BLaER1 (cell line): ENCODE data around the gene ADD2.

Experiments used
- H3K27ac ChIP-seq: shearing (Covaris generic); formaldehyde crosslinking; 2 replicates; pipeline ENCODE4 v1.8.1; 2022
- H3K27me3 ChIP-seq: shearing (Covaris generic); formaldehyde crosslinking; 2 replicates; pipeline ENCODE4 v1.8.1; 2022
- H3K36me3 ChIP-seq: shearing (Covaris generic); formaldehyde crosslinking; 2 replicates; pipeline ENCODE4 v1.8.1; 2022
- H3K4me1 ChIP-seq: shearing (Covaris generic); formaldehyde crosslinking; 2 replicates; pipeline ENCODE4 v1.8.1; 2022
- H3K4me2 ChIP-seq: shearing (Covaris generic); formaldehyde crosslinking; 2 replicates; pipeline ENCODE4 v1.8.1; 2022
- H3K4me3 ChIP-seq: shearing (Covaris generic); formaldehyde crosslinking; 2 replicates; pipeline ENCODE4 v1.8.1; 2022
- H3K9ac ChIP-seq: shearing (Covaris generic); formaldehyde crosslinking; 2 replicates; pipeline ENCODE4 v1.8.1; 2022
- H3K9me3 ChIP-seq: shearing (Covaris generic); formaldehyde crosslinking; 2 replicates; pipeline ENCODE4 v1.8.1; 2022
- H4K20me1 ChIP-seq: shearing (Covaris generic); formaldehyde crosslinking; 2 replicates; pipeline ENCODE4 v1.8.1; 2022
- Cebpa-rat ChIP-seq: shearing (Covaris generic); IDR thresholded peaks from 2 replicates; pipeline ENCODE4 v1.8.1; 2022

ADD2 gene

DNA sequence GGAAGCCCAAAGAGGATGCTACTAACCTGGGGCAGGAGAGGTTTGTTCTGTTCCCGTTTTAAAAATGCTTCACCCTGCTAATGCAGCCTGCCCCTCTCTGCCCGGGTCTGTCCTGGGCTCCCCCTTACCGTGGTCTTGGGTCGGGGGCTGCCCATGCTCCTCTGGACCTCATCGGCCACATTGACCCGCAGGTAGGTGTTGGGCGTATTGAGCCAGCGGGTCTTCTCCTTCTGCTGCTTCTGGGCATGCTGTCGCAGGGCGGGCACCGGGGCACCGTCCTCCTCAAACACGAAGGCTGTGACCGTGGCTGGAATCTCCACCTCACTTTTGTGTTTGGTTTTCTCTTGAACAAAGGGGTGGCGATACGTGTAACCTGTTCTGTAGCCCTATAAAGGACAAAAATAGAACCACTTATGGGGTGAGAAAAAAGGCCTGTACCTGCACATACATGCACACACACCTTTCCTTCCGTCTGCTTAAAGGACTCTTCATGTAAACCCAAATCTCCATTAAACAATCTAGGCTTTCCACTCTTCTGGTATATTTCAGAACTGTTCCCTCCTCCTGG is 89.3 kb downstream of the ADD2 start:
- Histone ChIP-seq H3K27ac (no peak overlapping the region), H3K27me3 (no peaks in the 10 kb centered on the region), H3K4me3 (no peak overlapping the region), H3K9me3 (no peaks in the 10 kb centered on the region), H3K36me3 (peaks cover 94% of the 10 kb centered on the region), H3K9ac (no peak overlapping the region), H3K4me1 (no peaks in the 10 kb centered on the region), H3K4me2 (no peak overlapping the region), H4K20me1 (no peaks in the 10 kb centered on the region)
- TF ChIP-seq Cebpa-rat, result no peak

DNA sequence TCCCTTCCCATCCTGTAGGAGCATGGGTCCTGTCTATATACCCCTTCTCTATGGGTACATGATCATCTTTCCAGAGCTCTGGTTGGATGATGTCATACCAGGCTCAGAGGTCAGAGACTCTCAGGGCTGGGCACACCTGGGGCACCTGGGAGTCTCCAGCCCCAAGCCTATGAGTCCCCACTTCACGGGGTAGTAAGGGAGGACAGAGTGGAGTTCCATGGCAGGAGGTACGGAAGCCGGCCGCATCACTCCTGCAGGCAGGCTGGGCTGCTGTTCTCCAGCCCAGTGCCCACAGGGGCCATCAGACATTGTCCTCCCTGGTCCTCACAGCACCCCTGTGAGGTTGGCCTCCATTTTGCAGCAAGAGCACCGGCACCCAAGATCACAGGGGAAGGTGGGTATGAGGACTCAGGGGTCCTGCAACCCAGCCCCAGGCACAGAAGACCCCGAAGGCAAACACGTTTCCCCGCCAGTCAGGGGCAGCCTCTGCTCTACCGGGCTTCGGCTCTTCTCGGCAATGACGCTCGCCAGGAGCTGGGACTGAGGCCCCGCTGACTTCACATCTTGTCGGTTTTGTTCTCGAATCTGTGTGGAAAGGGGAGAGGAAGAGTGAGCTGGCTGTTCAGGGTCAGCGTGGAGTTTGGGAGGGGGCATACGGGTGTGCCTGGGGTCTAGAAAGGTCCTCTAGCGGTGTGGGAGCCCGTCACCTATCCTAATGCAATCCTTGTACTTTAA is 91.5 kb downstream of the ADD2 start:
- Histone ChIP-seq H3K27ac (no peak overlapping the region), H4K20me1 (no peaks in the 10 kb centered on the region), H3K36me3 (peaks cover 95% of the 10 kb centered on the region), H3K27me3 (no peaks in the 10 kb centered on the region), H3K9me3 (no peaks in the 10 kb centered on the region), H3K9ac (no peak overlapping the region), H3K4me3 (no peak overlapping the region), H3K4me1 (no peaks in the 10 kb centered on the region), H3K4me2 (no peak overlapping the region)
- TF ChIP-seq Cebpa-rat, result no peak

DNA sequence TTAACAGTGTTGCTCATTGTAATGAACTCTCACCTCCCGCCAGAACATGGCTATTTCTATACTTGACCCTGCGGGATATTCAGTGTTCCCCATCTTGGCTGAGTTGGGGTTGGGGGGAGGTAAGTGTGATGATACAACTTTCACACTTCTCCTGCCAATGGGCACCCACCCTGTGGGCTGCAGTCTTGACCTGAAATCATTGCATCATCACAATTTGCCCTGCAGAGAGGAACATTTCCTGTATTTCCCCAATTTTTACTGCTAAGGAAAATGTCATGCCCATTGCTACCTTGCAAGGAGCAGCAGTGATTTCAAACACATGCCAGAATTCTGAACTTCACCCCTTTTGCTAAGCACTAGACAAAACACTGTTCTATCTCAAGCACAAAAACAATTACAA is 92.1 kb downstream of the ADD2 start:
- Histone ChIP-seq H3K27ac (no peak overlapping the region), H3K36me3 (peaks cover 95% of the 10 kb centered on the region), H3K27me3 (no peaks in the 10 kb centered on the region)

DNA sequence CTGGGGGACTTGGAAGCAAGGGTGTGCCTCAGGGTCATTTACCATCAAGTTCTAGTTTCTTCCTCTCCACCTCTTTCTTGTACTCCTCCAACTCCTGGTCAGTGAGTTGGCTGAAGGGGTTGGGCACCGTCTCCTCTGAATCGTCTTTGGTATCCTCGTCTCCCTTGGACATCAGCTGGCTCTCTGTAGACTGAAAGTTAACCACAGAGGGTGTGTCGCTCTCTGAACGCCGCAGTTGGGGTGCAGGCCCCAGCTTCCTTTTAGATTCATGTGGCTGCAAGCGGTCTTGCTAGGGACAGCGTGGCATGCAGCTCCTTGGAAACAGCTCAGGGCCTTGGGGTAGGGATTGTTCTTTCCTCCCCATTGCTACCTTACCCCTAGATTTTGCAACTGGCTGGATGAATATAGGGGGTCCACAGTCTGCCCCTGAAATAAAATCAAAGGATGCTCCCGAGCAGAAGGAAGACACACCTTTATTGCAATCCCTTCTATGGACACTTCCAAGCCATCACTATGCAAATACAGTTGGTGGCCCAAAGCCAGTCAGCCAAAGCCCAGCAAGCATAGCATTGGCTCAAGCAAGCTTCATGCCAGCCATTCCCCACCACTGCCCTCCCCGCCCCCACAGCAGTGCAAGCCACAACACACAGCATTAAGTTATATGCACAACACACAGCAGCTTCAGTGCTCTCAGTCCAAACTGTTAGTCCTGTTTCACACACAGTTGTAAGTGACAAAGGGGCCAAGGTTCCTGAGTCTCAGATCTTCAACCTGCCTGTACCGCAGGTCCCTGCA is 93.2 kb downstream of the ADD2 start:
- Histone ChIP-seq H3K9ac (no peak overlapping the region), H3K36me3 (peaks cover 96% of the 10 kb centered on the region), H3K4me2 (no peak overlapping the region), H3K27ac (no peak overlapping the region), H3K27me3 (no peaks in the 10 kb centered on the region), H3K4me3 (no peak overlapping the region), H3K9me3 (no peaks in the 10 kb centered on the region), H4K20me1 (no peaks in the 10 kb centered on the region), H3K4me1 (no peaks in the 10 kb centered on the region)
- TF ChIP-seq Cebpa-rat, result no peak

More for the DNA sequence above, 92.1 kb downstream of the ADD2 start:
- no peaks in the 10 kb centered on the region for H3K4me1 ChIP-seq
- H3K9ac ChIP-seq, result no peak overlapping the region
- H4K20me1 ChIP-seq, result no peaks in the 10 kb centered on the region
- H3K4me3 ChIP-seq, result no peak overlapping the region
- H3K4me2 ChIP-seq, result no peak overlapping the region
- TF ChIP-seq Cebpa-rat, result no peak
- H3K9me3 ChIP-seq, result no peaks in the 10 kb centered on the region

DNA sequence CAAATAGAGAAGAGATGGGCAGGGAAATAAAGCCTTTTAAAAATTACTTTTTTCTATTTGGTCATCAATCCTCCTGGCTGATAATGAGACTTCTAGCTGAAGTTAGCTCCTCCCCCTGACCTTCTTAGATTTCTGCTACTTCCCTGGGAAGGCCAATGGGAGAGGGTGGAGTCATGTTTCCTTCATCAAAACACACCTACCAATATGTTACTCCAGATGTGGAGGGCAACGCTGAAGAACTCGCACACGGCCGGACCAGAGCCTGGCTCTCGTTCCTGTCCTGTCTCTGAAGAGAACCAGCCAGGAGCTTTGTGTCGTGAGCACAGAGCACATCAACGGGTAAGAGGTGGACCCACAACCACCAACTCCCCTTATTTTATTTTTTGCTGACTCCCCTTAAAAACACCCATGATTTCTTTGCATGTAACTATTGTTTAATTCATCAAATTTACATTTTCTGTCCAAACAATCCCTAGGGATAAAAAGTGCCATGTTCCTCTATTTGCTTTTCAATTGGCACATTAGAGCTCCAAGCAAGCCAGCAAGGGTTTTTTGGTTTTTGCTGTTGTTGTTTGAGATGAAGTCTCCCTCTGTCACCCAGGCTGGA is 94.9 kb downstream of the ADD2 start:
- no peaks in the 10 kb centered on the region for H4K20me1 ChIP-seq
- H3K4me2 ChIP-seq, result no peak overlapping the region
- peaks cover 100% of the 10 kb centered on the region for H3K36me3 ChIP-seq
- no peaks in the 10 kb centered on the region for H3K9me3 ChIP-seq
- H3K27ac ChIP-seq, result no peak overlapping the region
- H3K27me3 ChIP-seq, result no peaks in the 10 kb centered on the region
- no peak for TF ChIP-seq Cebpa-rat
- H3K4me3 ChIP-seq, result no peak overlapping the region
- no peaks in the 10 kb centered on the region for H3K4me1 ChIP-seq
- H3K9ac ChIP-seq, result no peak overlapping the region

DNA sequence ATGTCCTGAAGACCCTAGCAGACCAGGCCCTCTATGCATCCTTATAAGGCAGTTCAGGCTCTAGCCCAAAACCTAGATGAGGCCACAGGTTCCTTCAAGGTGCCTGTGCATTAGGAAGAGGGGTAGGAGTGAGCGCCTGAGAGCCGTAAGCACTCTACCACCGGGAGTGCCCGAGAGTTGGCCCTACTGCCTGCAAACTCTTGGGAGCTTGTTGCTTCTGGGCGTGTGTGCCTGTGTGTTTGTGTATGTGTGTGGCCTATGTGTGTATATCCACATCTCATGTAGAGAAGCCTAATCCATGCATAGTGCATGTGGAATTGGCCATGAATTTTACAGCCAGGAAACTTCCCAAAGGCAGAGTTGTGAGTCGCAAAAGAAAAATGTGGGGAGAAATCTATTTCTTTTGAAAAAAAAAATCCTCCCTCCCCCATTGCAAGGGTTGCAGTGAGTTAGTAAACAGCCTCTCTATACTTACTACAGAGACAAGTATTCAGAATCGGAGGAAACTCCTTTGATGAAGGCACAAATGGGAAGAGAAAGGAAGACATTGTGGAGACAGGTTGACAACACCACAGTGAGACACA is 96.8 kb downstream of the ADD2 start:
- Histone ChIP-seq H3K4me1 (no peaks in the 10 kb centered on the region), H3K36me3 (peaks cover 100% of the 10 kb centered on the region), H3K9me3 (no peaks in the 10 kb centered on the region), H3K4me2 (no peak overlapping the region), H3K27ac (no peak overlapping the region), H4K20me1 (no peaks in the 10 kb centered on the region), H3K9ac (no peak overlapping the region), H3K27me3 (no peaks in the 10 kb centered on the region), H3K4me3 (no peak overlapping the region)
- no peak for TF ChIP-seq Cebpa-rat

DNA sequence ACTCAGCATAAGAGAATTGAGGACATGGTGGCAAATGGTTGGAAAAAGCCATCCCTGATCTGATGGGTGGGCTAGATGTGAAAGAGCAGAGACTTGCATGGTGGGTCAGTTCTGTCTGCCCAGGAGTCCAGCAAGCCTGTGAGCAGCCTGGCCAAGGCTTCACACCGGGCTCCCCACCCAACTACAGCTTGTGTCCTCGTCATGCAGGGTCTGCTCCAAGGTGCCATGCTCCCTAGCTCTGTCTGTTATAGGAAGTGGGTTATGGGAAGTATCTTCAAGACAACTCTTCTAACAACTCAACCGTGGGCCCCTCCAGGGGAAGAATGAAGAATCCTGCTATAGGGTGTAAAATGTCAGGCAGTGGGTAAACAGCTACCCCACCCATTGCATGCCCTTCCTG is 97.4 kb downstream of the ADD2 start:
- Histone ChIP-seq H3K4me1 (no peaks in the 10 kb centered on the region), H3K4me3 (no peak overlapping the region), H3K9me3 (no peaks in the 10 kb centered on the region), H4K20me1 (no peaks in the 10 kb centered on the region), H3K27ac (no peak overlapping the region), H3K4me2 (no peak overlapping the region), H3K36me3 (peaks cover 100% of the 10 kb centered on the region), H3K27me3 (no peaks in the 10 kb centered on the region), H3K9ac (no peak overlapping the region)
- no peak for TF ChIP-seq Cebpa-rat

DNA sequence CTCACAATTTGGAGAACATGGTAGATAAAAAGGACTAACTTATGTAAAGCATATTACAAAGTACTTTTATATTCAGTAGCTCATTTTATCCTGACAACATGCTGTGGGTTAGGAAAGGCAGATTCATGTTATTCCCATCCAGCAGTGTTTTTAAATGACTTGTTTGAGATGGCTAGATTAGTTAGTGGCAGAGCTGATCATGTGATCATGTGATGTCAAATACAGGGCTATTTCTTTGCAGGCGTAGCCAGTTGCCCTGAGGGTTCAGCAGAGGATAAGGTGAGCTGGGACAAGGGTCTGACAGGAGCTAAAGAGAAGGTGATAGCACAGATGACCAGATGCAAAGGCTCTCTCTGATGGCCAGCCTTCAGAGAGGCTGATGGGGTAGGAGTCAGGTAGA is 97.8 kb downstream of the ADD2 start:
- Histone ChIP-seq H3K9me3 (no peaks in the 10 kb centered on the region), H3K4me2 (no peak overlapping the region), H3K36me3 (peaks cover 100% of the 10 kb centered on the region), H3K27me3 (no peaks in the 10 kb centered on the region), H3K4me3 (no peak overlapping the region), H3K9ac (no peak overlapping the region), H3K4me1 (no peaks in the 10 kb centered on the region), H4K20me1 (no peaks in the 10 kb centered on the region), H3K27ac (no peak overlapping the region)
- TF ChIP-seq Cebpa-rat, result no peak

DNA sequence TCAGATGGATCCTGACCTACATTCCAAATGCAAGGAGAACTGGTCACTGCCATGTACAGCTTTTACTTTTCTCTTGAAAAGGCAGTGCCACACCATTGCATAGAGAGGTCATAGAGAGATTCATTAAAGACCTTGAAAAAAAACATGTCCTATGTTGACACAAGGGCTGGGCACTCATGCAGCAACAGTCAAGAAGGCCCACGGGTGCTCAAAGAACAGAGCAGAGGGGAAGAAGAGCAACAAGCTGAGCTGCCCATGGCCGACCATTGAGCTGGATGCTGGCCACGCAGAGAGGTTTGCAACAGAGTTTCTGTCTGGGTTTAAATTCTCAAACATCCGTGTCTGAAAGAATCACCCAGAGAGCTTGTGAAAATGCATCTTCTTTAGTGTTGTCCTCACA is 99.1 kb downstream of the ADD2 start:
- no peaks in the 10 kb centered on the region for H4K20me1 ChIP-seq
- H3K4me3 ChIP-seq, result no peak overlapping the region
- H3K27ac ChIP-seq, result no peak overlapping the region
- no peaks in the 10 kb centered on the region for H3K27me3 ChIP-seq
- no peaks in the 10 kb centered on the region for H3K9me3 ChIP-seq
- no peak overlapping the region for H3K9ac ChIP-seq
- no peak for TF ChIP-seq Cebpa-rat
- H3K4me2 ChIP-seq, result no peak overlapping the region
- peaks cover 100% of the 10 kb centered on the region for H3K36me3 ChIP-seq
- no peaks in the 10 kb centered on the region for H3K4me1 ChIP-seq
